HG02798 (cell line): ENCODE data around the gene CHST1.

Experiments
- ATAC-seq: cut with Tn5 transposase; IDR thresholded peaks from one replicate; pipeline ENCODE4 v1.9.1; 2021; ENCODE audit warnings: mild to moderate bottlenecking; ENCODE audit not compliant: unreplicated experiment, poor library complexity

Gene CHST1, protein sequence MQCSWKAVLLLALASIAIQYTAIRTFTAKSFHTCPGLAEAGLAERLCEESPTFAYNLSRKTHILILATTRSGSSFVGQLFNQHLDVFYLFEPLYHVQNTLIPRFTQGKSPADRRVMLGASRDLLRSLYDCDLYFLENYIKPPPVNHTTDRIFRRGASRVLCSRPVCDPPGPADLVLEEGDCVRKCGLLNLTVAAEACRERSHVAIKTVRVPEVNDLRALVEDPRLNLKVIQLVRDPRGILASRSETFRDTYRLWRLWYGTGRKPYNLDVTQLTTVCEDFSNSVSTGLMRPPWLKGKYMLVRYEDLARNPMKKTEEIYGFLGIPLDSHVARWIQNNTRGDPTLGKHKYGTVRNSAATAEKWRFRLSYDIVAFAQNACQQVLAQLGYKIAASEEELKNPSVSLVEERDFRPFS

DNA sequence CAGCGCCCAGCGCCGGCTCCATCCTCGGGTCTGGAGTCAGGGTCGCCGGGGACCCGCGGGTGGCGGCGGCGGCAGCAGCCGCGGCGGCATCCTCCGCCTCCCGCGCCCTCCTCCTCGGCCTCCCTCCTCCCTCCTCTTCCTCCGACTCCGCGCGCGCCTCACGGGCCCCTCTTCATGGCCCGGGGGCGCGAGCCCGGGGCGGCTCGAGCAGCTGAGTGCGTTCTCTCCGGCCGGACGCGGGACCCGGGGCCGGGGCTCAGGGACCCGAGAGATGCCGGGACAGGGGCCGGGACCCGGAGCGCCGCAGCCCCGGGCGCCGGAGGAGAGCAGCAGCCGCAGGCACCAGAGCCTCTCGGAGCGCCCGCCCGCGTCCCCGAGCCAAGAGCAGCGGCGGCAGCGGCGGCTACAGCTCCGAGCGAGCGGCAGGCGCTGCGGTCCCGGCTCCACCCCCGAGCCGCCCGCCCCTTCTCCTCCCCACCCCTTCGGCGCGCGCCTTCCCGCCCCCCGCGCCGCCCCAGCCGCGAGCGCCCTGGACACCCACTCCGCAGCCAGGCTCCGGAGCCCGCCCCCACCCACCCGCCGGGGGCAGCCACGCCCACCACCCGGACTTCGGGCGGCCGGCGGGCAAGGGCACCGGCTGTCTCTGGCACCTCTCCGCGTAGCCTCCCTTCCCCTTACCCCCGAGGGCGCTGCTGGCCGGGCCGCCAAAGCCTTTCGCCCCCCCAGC, at the start of gene CHST1:
TSS of gene CHST1 (minus strand) at position 417 of the 727 bp plus-strand sequence. CDS start 14,699 bp downstream, outside the sequence.
- ATAC-seq, result no peak

DNA sequence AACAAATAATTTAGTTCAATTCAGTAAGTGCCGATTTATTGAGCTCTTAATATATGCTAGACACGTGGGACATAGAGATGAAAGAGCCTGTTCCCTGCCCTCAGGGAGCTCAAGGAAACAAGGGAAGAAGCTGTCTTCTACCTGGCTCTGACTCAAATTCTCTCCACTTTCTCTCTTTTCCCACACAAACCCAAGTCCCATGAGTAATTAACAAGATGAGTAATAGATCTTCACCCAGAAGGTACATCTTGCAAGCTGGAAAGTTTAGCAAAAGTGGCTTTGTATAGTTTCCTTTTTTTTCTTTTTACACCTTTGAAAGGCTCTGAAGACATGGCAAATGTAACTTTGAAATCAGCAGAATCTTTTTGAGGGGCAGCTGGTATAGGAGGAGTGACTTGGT, 48.2 kb upstream of the CHST1 start:
- no peak for ATAC-seq

DNA sequence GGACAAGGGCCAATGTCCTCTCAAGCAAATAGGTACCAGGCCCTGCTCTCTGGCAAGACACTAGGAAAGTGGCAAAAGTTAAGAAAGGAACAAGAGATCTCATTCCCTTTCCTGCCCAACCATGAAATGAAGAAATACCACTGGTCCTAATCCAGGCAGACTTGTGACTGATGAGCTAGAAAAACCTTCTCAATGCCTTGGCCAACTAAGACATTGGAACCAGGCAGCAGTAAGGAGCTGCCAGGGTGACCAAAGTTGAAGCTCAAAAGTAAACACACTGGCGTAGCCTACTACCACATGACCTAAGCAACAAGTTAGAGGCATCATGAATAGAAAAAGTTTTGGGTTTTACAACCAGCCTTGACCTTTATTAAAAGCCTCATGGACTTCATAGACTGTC, 45.1 kb upstream of the CHST1 start:
- no peak for ATAC-seq

DNA sequence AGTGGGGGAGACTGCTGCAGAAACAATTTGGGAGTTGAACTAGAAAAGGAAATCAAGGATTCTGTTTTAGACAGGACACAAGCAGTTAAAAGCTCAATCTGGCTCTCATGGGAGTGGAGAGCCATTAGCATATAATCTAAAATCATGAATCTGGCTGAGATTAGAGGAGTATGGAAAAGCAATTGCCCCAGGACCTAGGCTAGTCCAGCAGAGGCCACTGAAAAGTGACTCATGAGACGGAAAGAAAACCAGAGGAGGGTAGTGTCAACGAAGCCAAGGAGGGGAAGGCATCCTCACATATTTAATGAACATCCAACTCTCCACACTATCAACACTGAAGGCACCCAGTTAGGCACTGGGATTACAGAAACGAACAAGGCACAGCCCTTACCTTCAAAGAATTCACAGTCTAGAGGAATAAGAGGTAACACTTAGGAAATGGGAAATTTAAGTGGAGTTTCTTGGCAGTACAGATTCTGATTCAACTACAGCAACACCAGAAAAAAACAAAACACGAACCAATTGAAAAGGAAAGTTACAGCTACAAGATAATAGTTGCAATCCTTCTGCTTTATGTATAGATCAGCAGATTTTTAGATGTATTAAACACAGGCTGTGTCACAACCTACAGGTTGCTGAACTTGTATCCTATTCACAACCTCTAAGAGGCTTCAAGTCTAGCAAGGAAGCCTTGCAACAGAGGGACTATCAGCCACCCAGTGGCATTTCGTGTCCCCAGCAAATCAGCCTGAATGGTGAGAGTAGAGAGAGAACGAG, 43.7 kb upstream of the CHST1 start:
- ATAC-seq, result no peak

DNA sequence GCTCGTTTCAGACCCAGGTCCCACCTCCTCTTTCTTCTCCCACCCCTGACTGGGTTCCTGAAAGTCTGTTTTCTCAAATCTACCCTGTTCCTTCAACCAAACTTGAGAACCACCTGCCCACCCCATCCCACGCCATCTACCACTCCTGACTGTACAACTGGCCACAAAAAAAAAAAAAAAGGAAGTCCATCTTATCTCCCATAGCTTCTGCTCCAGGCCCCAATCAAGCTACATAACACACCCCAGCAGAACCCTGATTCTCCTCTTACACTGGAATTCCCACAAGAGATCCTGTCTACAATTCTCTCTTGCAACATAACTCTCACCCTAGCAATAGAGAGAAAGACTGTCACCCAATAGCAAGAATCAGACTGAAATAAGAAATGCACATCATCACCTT, 39.2 kb upstream of the CHST1 start:
- ATAC-seq, result no peak

DNA sequence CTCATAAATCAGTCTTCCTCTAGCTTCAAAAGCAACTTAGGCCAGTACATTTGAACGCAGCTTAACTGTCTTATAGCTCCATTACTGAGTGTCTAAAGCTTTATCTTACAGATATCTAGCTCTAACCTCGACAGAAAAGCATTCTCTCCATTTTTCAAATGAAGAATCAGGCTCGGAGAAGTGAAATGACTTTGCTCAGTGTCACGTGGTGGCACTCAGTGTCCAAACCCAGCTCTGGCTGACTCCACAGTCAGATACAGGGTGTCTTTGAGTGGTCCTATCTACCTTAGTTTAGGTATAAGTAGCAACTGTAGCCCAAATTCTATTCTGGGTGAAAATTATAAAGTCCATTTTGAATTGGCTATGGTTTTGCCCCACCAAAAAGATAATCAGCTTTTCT, 38.7 kb upstream of the CHST1 start:
- no peak for ATAC-seq

DNA sequence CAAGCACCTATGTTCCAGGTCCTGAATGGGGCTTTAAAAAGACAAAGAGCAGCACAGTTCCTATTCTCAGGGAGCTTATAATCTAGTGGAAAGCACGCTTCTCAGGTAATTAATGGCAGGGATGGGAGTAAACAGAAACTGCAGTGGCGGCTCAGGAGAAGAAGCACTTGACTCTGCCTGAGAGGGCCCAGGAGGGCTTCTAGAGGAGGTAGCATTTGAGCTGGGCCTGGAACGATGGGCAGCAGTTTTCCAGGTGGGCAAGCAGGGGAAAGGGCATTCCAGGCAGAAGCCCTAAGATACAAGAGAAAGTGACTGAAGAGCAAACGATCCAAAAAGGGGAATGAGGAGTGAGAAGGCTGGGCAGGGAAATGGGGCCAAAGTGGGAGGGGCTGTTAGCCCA, 37.1 kb upstream of the CHST1 start:
- ATAC-seq, result no peak

DNA sequence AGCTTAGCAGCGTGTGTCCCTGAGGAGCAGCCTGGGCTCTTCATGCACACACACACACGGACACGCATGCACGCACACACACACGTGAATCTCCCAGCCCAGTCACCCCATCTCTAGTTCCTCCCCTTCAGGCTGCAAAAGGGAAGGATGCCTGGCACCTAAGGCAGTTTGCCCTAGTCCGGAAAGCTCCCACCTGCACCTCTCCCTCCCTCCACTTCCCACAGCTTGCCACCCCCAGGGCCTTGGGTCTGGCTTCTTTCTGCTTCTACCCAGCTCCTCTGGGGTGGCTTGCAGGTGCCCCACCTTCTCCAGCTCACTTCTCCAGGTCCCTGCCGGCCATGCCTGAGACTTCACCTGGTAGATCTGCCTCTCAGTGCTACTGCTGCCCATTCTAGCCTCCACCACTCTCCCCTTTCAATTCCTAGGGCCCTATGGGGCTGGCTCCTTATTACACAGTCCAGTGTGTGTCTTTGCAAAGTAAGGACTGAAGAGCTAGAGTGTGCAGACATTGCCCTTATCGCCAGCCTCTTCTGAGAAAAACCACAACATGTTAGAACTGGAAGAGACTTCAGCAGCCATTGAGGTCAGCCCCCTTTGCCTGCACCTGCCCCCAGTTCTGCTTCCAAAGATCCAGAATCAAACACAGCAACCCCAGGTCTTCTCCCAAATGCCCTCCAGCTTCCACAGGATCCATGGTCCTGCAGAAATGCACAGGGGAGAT, 33.5 kb upstream of the CHST1 start:
- no peak for ATAC-seq

DNA sequence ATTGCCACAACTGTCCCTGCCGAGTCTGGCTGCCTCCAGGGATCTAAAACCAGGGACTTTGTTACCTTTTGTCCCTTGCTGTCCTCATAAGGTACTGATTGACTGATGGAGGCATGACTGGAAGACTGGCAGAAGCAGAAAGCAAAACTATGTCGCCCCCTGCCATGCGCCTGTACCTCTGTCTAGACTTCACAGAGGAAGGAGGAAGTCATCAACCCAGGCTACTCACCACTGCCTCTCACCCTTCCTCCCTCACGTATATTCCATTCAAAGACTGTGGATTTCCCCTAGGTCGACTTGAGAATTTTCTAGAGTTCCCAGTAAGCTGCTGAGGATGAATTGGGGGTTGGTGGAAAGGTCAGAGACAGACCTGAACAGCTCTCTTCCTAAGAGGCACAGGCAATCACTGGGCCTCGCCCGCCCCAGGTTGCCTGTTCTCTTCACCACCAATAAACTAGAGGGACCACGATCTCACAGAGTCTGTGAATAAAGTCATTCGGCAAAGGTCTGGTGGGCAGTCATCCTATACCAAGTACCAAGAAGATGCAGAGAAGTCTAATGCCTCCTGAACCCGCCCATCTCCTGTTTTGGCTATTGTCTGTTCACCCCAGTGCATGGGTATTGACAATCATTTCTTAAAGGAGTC, 27.5 kb upstream of the CHST1 start:
- no peak for ATAC-seq

DNA sequence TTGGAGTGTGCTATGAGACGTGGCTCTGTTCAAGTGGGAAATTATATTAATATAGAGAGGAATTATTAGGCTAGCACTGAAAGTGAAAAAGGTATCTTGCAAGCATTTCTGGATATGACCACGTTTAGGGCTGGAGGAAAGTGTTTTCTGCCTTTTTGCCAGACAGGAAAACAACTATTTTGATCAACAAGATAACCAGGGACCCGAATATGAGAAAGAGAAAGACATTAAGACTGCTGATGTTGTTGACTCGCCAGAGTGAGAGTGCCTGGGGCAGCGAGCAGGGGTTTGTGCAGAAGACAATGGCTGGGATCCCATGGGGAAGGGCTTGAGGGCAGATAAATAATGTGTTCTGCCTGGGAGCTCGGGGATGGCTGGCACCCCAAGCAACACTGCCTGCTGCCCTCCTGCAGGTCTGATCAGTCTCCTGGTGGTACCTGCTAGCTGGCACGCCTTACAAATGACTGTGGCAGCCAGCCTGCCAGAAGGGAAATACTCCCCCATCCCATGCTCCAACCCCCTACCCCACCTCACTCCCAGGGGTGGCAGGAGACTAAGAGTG, 23.1 kb upstream of the CHST1 start:
- ATAC-seq, result no peak

DNA sequence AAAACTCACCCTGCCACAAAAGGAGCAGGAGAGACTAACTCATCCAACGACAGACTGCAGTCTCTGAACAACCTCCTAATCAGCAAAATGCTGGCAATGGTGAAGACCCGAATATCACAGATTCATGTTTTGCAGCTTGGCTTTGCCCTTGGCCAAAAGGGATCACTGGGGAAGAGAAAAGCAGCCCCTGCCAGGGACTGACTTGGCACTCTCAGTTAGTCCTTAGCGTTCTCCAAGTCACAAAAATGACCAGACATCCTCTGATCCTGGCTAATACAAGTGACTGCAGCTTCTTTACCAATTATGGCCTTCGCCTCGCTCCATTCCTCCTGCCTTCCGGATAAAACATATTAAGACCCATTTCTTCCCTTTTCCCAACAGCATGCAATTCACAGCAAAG, 22.4 kb upstream of the CHST1 start:
- no peak for ATAC-seq

DNA sequence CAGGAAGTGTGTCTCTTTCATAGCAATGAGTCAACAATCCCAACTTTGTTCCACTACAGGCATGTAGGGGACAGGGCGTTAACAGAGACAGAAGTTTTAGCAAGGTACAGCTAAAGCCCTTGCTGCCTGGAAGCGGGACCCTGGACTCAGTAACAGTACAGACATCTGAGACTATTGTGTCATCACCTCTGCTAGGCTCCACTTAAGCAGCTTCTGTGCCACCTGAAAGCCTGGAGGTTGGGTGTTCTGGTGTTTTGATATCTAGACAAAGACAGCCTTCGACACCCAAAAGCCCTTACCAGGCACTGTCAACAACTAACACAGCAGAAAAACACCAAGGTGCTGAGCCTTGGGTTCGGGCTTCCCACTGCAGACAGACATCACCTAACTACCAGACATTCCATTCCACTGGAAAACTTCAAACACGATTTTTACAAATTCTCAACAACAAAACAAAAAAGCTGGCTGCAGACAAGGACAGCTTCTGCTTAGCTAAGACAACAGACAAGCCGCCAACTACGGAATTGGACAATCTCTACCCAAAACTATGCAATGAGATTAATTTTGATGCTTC, 20.6 kb upstream of the CHST1 start:
- ATAC-seq, result no peak

DNA sequence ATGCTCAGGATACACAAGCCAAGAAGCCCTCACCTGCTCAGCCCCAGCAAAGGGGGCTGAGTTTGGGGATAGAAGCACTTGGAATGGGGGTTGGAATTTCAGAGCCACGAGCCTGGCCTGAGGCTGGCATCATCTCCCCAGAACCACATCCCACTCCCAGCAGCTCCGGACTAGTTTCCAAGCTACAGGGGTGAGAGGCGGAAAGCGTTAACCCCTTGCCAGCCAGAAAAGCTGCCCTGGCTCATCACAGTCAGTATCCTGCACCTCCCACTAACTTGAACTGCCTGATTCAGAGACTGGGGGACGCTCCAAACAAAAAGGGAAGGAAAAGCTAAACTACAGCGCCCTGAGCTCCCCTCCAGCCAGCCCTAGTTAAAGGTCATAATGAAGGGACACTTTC, 19.0 kb upstream of the CHST1 start:
- ATAC-seq, result no peak

DNA sequence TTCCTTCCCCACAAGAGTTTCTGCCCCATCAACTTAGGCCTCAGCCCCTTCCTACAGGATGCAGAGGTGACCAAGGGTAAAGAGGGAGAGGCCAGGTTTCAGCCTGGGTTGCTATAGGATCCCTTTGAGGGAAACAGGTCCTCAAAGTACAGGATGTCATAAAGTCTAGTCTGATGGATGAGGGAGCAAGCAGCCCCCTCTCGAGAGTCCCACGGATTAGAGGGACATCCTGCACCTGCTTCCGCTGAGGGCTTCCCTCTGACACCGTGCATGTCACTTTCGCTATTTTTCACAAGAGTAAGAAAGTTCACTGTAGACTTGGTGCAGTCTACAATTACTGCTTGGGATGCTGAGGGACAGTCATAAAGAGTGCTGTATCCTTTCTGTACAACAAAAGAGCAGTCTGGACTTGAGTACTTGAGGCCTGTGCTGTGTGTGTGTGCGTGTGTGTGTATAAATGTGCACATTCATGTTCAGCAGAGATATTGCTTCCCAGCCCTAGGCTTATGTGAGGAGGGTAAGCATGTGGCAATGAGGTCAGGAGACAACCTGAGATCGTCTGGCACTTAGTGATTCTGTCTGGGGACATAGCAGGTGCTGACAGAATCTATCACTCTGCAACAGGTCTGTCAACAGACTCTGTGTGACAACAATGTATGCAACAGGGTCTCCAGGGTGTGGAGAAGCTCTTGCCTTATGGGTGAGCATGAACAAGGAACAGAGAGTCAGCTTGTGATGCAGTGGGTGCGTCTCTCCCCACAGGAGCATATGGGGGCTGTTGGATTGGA, 18.0 kb upstream of the CHST1 start:
- no peak for ATAC-seq

DNA sequence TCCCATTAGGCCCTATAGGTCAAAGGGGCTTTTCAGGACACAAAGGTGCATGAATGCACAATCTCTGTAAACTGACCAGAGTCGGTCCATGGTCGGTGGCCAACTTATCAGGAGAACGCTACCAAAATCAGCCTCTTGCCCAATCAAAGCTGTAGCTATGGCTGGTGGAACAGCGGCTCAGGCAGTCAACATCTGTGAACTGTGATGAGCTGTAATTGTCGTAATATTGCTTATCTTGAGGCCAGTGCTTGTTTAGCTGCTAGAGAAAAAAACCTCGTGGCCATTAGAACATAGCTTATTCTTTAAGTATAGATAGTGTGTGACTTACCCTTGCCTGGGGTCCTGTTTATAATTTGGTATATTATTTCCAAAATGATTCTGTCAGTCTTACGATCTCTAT, 14.4 kb upstream of the CHST1 start:
- no peak for ATAC-seq

DNA sequence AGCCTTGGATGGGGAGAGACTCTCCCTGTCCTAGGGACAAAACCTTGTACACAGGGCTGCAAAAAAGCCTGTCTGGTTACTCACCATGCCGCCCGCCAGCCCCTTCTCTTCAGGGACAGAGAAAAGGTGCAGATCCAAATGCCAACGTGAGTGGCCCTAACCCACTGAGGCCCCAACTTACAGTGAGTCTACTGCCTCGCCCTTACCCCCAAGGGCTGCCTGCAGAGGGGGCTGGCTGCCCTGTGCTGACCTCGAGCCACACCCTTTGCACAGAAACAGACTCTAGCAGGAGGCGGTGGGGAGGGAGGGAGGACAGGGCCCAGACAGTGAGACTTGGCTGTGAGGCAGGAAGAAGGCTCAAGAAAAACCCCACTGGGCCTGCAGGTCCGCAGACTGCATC, 13.6 kb upstream of the CHST1 start:
- ATAC-seq, result no peak

DNA sequence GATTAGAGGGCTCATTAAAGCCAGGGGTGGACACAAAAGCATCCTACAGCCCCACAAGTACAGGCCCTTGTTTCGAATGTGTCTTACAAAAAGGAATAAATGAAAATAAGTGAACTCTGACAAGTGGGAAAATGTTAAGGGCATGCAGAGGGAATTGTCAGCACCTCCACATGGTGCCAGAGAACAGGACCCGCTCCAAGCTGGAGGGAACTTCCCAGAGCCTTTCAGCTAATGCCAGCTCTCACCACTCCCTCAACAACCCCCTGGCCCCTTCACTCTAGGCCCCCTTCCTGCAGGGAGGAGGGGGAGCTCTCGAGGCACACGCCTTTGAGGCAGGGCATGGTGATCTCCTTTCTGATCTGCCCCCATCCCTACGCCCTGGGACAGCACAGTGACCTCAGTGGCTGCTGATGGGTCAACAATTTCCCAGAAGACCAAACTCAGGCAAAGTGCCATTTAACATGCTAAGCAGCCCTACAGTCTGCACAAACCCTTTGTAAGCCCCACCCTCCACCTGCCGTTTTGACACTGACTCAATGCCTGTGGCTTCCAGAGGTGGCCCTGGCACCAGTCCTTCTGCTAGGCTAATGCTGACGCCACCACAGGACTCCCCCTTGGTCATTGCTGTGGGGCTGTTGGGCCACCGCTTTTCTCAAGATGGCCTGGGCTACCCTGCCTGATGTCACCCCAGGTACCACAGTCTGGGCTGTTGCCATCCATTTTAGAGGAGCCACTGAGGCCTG, 12.5 kb upstream of the CHST1 start:
- ATAC-seq, result no peak
